Ovary (tissue), 9 donors: ENCODE measurements around the gene CYFIP2. TPM values are rescaled to one million over a fixed set of nuclear protein-coding genes. Genes with fewer than 3 reads are reported as not detected.

Experiments
- DNase-seq, 5 donors: peaks; one replicate each; pipeline ENCODE4 v3.0.0-alpha.2; 2019 to 2020
- H3K27ac ChIP-seq, 2 donors: fragments of 200-600 bp; one replicate each; pipeline versions ENCODE4 v1.5.1 to v1.8.0; 2019 to 2022
- H3K27me3 ChIP-seq: fragments of 200-600 bp; one replicate; pipeline ENCODE4 v1.8.0; 2022
- H3K36me3 ChIP-seq: fragments of 200-600 bp; sonication (generic); one replicate; pipeline ENCODE4 v1.5.1; 2019
- H3K4me1 ChIP-seq: one replicate; pipeline ENCODE4 v1.8.1; 2013; ENCODE audit warnings: mild to moderate bottlenecking, moderate library complexity; ENCODE audit not compliant: insufficient read depth
- H3K4me3 ChIP-seq: fragments of 200-600 bp; sonication (generic); one replicate; pipeline ENCODE4 v1.5.1; 2017
- H3K9me3 ChIP-seq, 2 donors: fragments of 200-600 bp in 1 of 2; sonication (generic) in 1 of 2; one replicate each; pipeline versions ENCODE4 v1.5.1 to v1.8.1; 2013 to 2019; ENCODE audit warnings: mild to moderate bottlenecking in 1 of 2, moderate library complexity in 1 of 2
- EP300 ChIP-seq: sonication (generic); formaldehyde crosslinking; IDR thresholded peaks from one replicate; pipeline ENCODE4 v1.6.1; 2017; ENCODE audit warnings: antibody characterized with exemption
- POLR2A ChIP-seq: fragments of 450-650 bp; IDR thresholded peaks from one replicate; pipeline ENCODE4 v1.6.1; 2017; ENCODE audit warnings: antibody characterized with exemption, mild to moderate bottlenecking, moderate library complexity
- WGBS, 3 donors: extraction: QIAGEN DNeasy Blood & Tissue Kit in 1 of 3; methylation state at CpG; one replicate each; pipeline versions ENCODE4 v1.1.5 to v1.1.7; 2013 to 2017; 5-methylcytosine and 5-hydroxymethylcytosine counted together
- intact Hi-C, 4 donors: fragments of 100-400 bp; cut with DNase I; formaldehyde crosslinking; loops; one replicate each; pipeline versions ENCODE4 v1.11.0 to v1.15.1; 2022 to 2023
- polyA plus RNA-seq, 2 donors: library from polyadenylated mRNA; stranded (reverse); fragments of 200-250 nt in 1 of 2; fragments of 350-450 nt in 1 of 2; fragmentation: Illumina TruSeq in 1 of 2; extraction: RNeasy Lipid Tissue Mini Kit (QIAGEN cat#74804) in 1 of 2; gene quantifications; one replicate each; pipeline ENCODE4 v1.2.3, GENCODE V29; 2013 to 2014
- total RNA-seq, 7 donors: library from RNA; depleted of rRNA in 2 of 7; stranded (reverse); fragments of >200 nt in 2 of 7; fragmentation: NEBNext Ultra II Directional in 3 of 7; extraction: Animal tissue kit (Norgen Biotek cat#: 25700) in 3 of 7; gene quantifications; one replicate each; pipeline versions ENCODE4 v1.1.0 to v1.2.4, GENCODE V29; 2016 to 2023
- TF ChIP-seq, protein P1 (sequence below), 3 donors: fragments of 450-650 bp in 2 of 3; fragments of 200-600 bp in 1 of 3; IDR thresholded peaks; one replicate each; pipeline versions ENCODE4 v1.5.1 to v1.8.0; 2016 to 2022; ENCODE audit warnings: antibody characterized with exemption in 3 of 3, mild to moderate bottlenecking in 1 of 3
- donor health status: DM: no; HTN: no; CAD: no; lungs with moderate emphysema.
- donor health status: DM: no; HTN: no; CAD: no.
- donor health status: Bipolar disorder and iron deficiency.
- donor health status: DM: yes; HTN: yes; CAD: no.
- donor health status: DM: no; HTN: no; CAD: no.
- donor health status: DM: yes; HTN: yes; CAD: no.

CYFIP2 gene
- total and polyA plus RNA-seq, 9 donors = 4.9 to 39.8 (median 17.1) TPM

DNA sequence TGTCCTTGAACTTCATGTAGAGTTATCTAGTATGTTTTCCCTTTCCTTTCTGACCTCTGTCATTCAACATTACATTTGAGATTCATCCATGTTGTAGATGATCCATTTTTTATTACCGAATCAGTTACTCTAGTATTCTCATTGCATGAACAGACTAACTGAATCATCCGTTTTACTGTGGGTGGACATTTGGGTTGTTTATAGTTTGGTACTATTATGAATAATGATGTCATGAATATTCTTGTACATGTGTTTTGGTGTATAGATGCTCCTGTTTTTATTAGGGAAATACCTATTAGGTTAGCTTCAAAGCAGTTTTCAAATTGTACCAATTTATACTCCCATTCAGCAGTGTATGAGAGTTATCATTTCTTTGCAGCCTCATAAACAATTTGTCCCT lies 99.8 kb downstream of the CYFIP2 start:
- intact Hi-C loops = no loop called here
- DNase-seq = no peak
- 79 to 94% (median 90%) methylated on average over 2 of the region's 2 CpGs for WGBS, 3 donors
- Histone ChIP-seq H3K27ac (no peak overlapping the region), H3K4me1 (no peaks in the 10 kb centered on the region), H3K4me3 (no peak overlapping the region), H3K9me3 (no peaks in the 10 kb centered on the region), H3K27me3 (no peaks in the 10 kb centered on the region), H3K36me3 (no peaks in the 10 kb centered on the region)
- TF ChIP-seq POLR2A (no peak), EP300 (no peak)
- TF ChIP-seq, protein P1, sequence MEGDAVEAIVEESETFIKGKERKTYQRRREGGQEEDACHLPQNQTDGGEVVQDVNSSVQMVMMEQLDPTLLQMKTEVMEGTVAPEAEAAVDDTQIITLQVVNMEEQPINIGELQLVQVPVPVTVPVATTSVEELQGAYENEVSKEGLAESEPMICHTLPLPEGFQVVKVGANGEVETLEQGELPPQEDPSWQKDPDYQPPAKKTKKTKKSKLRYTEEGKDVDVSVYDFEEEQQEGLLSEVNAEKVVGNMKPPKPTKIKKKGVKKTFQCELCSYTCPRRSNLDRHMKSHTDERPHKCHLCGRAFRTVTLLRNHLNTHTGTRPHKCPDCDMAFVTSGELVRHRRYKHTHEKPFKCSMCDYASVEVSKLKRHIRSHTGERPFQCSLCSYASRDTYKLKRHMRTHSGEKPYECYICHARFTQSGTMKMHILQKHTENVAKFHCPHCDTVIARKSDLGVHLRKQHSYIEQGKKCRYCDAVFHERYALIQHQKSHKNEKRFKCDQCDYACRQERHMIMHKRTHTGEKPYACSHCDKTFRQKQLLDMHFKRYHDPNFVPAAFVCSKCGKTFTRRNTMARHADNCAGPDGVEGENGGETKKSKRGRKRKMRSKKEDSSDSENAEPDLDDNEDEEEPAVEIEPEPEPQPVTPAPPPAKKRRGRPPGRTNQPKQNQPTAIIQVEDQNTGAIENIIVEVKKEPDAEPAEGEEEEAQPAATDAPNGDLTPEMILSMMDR (IDR thresholded peaks at IDR 0.05) = no peak

- H3K4me1 ChIP-seq = no peaks in the 10 kb centered on the region
- WGBS, 3 donors = 58 to 64% (median 59%) methylated on average over 7 of the region's 7 CpGs
- DNase-seq = no peak
Observed at GRCh38 chr5:157366741-157367674, 101.1 kb downstream of the CYFIP2 start.

GRCh38 chr5:157369507-157369906 lies 103.6 kb downstream of the CYFIP2 start:
- DNase-seq = no peak
- Histone ChIP-seq H3K36me3 (no peaks in the 10 kb centered on the region), H3K4me3 (no peak overlapping the region), H3K27me3 (no peaks in the 10 kb centered on the region), H3K4me1 (no peaks in the 10 kb centered on the region), H3K9me3 (no peaks in the 10 kb centered on the region), H3K27ac (no peak overlapping the region)
- no peak for TF ChIP-seq EP300
- TF ChIP-seq, protein P1 (IDR thresholded peaks at IDR 0.05) = no peak
- no peak for TF ChIP-seq POLR2A
- intact Hi-C loops = no loop called here
- WGBS, 3 donors = 98 to 100% (median 98%) methylated on average over 2 of the region's 2 CpGs

More at GRCh38 chr5:157366741-157367674, 101.1 kb downstream of the CYFIP2 start:
- no peak for TF ChIP-seq EP300
- TF ChIP-seq, protein P1 (IDR thresholded peaks at IDR 0.05) = no peak
- no peak for TF ChIP-seq POLR2A
- no peaks in the 10 kb centered on the region for H3K27me3 ChIP-seq
- intact Hi-C loops = no loop called here
- no peak overlapping the region for H3K4me3 ChIP-seq
- no peaks in the 10 kb centered on the region for H3K36me3 ChIP-seq
- H3K9me3 ChIP-seq = no peaks in the 10 kb centered on the region
- H3K27ac ChIP-seq = no peak overlapping the region

- Histone ChIP-seq H3K9me3 (no peaks in the 10 kb centered on the region), H3K4me3 (no peak overlapping the region), H3K4me1 (no peaks in the 10 kb centered on the region), H3K36me3 (no peaks in the 10 kb centered on the region), H3K27me3 (no peaks in the 10 kb centered on the region), H3K27ac (no peak overlapping the region)
- intact Hi-C loops = loop anchor here in 1 of 4 donors (10.0 kb wide), 1 partner anchor 104 kb away; no protein-coding TSS in a partner anchor
- no peak for TF ChIP-seq EP300
- TF ChIP-seq, protein P1 (IDR thresholded peaks at IDR 0.05) = no peak
- no peak for TF ChIP-seq POLR2A
- 25 to 43% (median 26%) methylated on average over 6 of the region's 6 CpGs for WGBS, 3 donors
- DNase-seq = no peak
Observed at GRCh38 chr5:157370967-157371366, 105.0 kb downstream of the CYFIP2 start.
